Cardiac atrium fibroblast (primary cell): ENCODE measurements around the gene PICK1. TPM values are rescaled to one million over a fixed set of nuclear protein-coding genes. Genes with fewer than 3 reads are reported as not detected.

Experiments
- total RNA-seq: library from RNA; depleted of rRNA; stranded (reverse); fragments of >200 nt; gene quantifications from 2 replicates; pipeline ENCODE4 v1.2.3, GENCODE V29; 2015

The PICK1 gene
- total RNA-seq: 11.4 and 14.1 TPM in 2 replicates

GRCh38 chr22:38056969-38057891 is at the start of gene PICK1:
TSS of gene PICK1 (plus strand) at chr22:38057404. CDS start at chr22:38057810, 406 bp downstream.

GRCh38 chr22:38083931-38084631 is 26.9 kb downstream of the PICK1 start, which contains the start of gene SLC16A8:
TSS of gene SLC16A8 (minus strand) at chr22:38084184. CDS start at chr22:38082873, 1,311 bp downstream.

GRCh38 chr22:38110008-38110862 is 53.0 kb downstream of the PICK1 start, which contains the start of gene BAIAP2L2:
TSS of gene BAIAP2L2 (minus strand) at chr22:38110684. CDS start at chr22:38110525, 159 bp downstream.

Other genes with a start within 250 kb of the PICK1 start
- gene GCAT, start 249.5 kb upstream of the PICK1 start, total RNA-seq: 32.9 and 35.0 TPM in 2 replicates
- gene GALR3, start 234.0 kb upstream of the PICK1 start, total RNA-seq: not detected in 2 replicates
- gene ANKRD54, start 213.1 kb upstream of the PICK1 start, total RNA-seq: 19.0 and 30.0 TPM in 2 replicates
- 432 and 441 TPM in 2 replicates for gene EIF3L, start 208.0 kb upstream of the PICK1 start, total RNA-seq
- 29.3 and 42.8 TPM in 2 replicates for gene MICALL1, start 151.1 kb upstream of the PICK1 start, total RNA-seq
- gene C22orf23, start 103.8 kb upstream of the PICK1 start, total RNA-seq: 0.32 TPM in 1 of 2 replicates, not detected in the other
- 75.5 and 93.0 TPM in 2 replicates for gene POLR2F, start 103.7 kb upstream of the PICK1 start, total RNA-seq
- gene SOX10, start 72.8 kb upstream of the PICK1 start, total RNA-seq: not detected in 2 replicates
- 0.16 TPM in 1 of 2 replicates, not detected in the other for gene SLC16A8, start 26.8 kb downstream of the PICK1 start, total RNA-seq
- gene BAIAP2L2, start 53.3 kb downstream of the PICK1 start, total RNA-seq: 2.4 and 9.7 TPM in 2 replicates
- 10.3 and 15.1 TPM in 2 replicates for gene PLA2G6, start 124.4 kb downstream of the PICK1 start, total RNA-seq
- 39.2 and 48.0 TPM in 2 replicates for gene MAFF, start 144.6 kb downstream of the PICK1 start, total RNA-seq
- 62.6 and 80.5 TPM in 2 replicates for gene TMEM184B, start 215.6 kb downstream of the PICK1 start, total RNA-seq